GM18526 (cell line): ENCODE results near the gene ELAVL3.
A peak's percentile ranks its signal among the peaks of the same experiment; 100 is the strongest.

Source experiments
- POLR2A ChIP-seq: IDR thresholded peaks from 3 replicates; pipeline ENCODE4 v1.6.1; 2011; ENCODE audit not compliant: insufficient read length; ENCODE audit errors: extremely low read depth

The ELAVL3 gene

DNA sequence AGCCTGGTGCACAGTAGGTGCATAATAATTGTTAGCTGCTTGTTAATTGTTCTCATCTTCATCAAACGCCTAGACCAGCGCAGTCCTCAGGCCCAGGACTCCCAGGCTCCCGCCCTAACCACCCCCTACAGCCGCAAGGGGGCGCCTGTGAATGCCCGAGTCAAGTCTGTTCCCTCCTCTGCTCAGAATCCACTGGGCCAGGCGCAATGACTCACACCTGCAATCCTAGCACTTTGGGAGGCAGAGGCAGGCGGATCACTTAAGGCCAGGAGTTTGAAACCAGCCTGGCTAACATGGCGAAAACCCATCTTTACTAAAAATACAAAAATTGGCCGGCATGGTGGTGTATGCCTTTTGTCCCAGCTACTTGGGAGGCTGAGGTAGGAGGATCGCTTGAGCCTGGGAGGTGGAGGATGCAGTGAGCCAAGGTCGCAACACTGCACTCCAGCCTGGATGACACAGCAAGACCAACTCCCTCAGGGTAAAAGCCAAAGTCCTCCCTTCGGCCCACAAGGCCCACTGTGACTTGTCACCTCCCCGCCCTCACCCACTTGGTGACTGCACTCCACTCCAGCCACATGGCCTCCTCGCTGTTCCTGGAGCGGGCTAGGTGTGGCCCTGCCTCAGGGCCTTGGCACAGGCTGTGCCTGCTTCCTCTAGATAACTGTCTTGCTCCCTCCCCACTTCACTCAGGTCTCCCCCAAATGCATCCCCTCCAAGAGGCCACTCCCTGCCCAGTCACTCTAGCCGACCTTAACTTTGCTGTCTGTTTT, 15.7 kb upstream of the ELAVL3 start:
- no peak for TF ChIP-seq POLR2A

DNA sequence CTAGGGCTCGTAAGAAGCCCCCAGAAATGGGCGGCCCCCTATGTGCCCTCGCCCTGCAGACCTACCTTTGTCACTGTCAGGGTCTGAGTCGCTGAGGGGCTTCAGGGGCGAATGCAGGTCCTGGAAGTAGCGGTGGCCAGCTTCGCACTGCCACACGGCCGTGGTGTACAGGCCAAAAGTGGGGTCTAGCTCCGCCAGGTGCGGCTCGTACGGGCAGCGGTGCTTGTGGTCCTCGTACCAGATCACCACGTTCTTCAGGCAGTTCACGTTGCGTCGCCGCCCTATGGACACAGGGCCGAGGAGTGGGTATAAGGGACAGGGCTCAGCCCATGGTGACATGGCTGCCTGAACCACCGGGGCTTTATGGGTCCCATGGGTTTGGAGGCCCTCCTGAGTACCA, 15.0 kb upstream of the ELAVL3 start:
- TF ChIP-seq POLR2A, result no peak

- TF ChIP-seq POLR2A, result no peak
Observed at GRCh38 chr19:11495481-11495880, 14.6 kb upstream of the ELAVL3 start.

GRCh38 chr19:11494634-11495285, 13.9 kb upstream of the ELAVL3 start:
- TF ChIP-seq POLR2A, result no peak

GRCh38 chr19:11489378-11489777, 8.5 kb upstream of the ELAVL3 start:
- no peak for TF ChIP-seq POLR2A

DNA sequence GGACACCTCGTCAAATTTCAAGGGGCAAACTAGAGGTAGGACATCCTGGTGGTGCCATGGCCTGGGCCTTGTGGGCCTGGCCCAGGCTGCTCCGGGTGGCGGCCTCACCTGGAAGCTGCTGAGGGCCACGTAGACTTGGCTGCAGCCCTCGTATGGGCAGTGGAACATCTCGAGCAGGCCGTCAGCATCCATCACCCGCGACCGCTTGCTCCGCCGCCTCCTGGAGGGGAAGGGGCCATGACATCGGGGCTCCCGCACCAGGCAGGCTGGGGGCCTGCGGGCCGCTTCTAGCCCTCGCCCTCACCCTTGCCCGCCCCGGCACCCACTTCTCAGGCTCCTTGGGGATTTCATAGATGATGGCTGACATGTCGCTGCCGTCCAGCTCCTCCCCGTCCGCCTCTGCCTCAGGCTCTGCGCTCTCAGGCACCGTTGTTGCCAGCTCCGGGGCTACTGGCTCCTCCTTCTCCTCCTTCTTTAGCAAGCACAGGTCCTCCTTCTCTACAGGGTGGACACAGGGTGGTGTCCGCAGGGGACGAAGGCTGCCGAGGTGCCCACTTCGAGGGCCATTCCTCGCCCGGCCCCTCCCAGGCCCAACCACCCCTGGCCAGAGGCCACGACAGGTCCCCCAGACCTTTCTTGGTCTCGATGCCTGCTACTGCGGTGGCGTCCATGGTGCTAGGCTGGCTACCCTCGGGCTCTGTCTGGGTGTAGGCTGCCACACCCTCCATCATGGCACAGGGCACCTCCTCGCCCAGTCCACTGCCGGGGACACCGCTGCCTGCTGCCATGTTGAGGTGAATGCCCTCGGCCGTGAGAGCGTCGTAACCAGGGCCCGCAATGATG, 6.0 kb upstream of the ELAVL3 start:
- no peak for TF ChIP-seq POLR2A

DNA sequence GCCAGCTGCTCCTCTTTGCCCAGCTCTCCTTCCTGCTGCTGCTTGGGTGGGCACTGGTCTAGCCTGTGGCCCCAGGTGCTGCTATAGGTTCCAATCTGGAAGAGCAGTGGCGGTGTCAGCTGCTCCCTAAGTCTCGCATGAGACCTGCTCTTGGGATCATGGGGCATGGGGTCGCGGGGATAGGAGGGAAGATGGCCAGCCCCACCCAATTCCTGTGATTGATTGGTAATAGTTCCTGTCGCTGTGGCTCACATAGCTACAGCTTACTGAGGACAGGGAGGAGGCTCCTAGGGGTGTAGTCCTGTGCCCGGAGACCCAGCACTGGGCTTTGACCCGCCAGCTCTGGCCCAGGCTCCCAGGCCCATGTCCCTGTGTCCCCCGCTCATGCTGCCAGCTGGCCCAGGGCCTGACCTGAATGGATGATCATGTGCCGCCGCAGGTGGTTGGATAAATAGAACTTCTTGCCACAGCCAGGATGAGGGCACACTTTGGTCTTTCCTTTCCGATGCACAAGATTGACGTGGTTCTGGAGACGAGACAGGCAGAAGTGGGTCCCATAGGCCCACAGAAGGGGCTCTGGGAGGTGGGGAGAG, 4.5 kb upstream of the ELAVL3 start:
- no peak for TF ChIP-seq POLR2A

DNA sequence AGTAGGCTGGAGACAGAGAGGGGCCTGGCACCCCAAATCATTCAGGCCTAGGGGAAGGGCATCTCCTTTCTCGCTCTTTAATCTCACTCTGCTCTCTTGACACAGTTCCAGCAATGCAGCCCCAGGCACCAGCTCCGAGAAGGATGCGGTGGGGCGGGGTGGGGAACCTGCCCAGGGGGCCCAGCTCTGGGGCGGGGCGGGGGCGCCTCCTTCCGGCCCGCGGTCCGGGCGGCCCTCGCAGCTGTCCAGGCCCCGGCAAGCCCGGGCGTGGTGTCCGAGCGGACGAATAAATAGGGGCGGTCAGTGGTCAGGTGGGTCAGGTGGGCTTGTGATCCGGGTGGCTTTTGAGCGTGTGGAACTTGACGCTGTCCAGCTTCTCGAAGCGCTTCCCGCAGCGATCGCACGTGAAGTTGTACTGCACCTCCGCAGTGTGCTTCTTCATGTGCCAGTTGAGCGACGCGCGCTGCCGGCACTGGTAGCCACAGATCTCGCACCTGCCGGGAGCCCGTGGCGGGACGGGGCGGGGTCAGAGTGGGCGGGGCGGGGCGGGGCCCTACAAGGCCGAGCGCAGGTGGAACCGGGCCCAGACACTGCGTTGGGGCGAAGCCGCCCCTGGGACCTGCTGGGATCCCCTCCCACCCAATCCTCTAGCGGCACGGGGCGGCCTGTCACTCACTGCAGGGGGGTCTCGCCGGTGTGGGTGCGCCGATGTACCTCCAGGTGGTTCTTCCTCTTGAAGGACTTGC, 2.7 kb upstream of the ELAVL3 start:
- TF ChIP-seq POLR2A, result no peak

GRCh38 chr19:11482384-11483050, 1.7 kb upstream of the ELAVL3 start:
- TF ChIP-seq POLR2A, result peak; percentile 0

- TF ChIP-seq POLR2A, result peak; percentile 24
Observed at GRCh38 chr19:11481534-11482383, 913 bp upstream of the ELAVL3 start.

GRCh38 chr19:11479898-11480714, 740 bp downstream of the ELAVL3 start:
- no peak for TF ChIP-seq POLR2A

- TF ChIP-seq POLR2A, result no peak
Observed at GRCh38 chr19:11479090-11479897, 1.6 kb downstream of the ELAVL3 start.
